ENCODE results near the gene TOB2. TPM values are rescaled to one million over a fixed set of nuclear protein-coding genes. Genes with fewer than 3 reads are reported as not detected.
A peak's percentile ranks its signal among the peaks of the same experiment; 100 is the strongest.
"Not testable (repeated sequence)": the region's sequence is repeated elsewhere in the genome, so short reads cannot be mapped to it uniquely, and the experiment has no call there.

TOB2 gene
- total RNA-seq, 1 experiment from 2014 or later: 36.0 TPM

- peaks cover 28% of the 10 kb centered on the region for H3K36me3 ChIP-seq
- H3K9me3 ChIP-seq: no peaks in the 10 kb centered on the region
- DNase-seq: no peak
- no peak overlapping the region for H3K4me3 ChIP-seq
- H3K27me3 ChIP-seq: no peaks in the 10 kb centered on the region
These were observed 28.4 kb upstream of the TOB2 start for GRCh38 chr22:41474872-41475451.

- Histone ChIP-seq H3K27me3 (no peaks in the 10 kb centered on the region), H3K9me3 (no peaks in the 10 kb centered on the region), H3K36me3 (peaks cover 37% of the 10 kb centered on the region), H3K4me3 (no peak overlapping the region)
- DNase-seq: no peak
These were observed 25.0 kb upstream of the TOB2 start for GRCh38 chr22:41471568-41471967.

- peaks cover 44% of the 10 kb centered on the region for H3K36me3 ChIP-seq
- no peaks in the 10 kb centered on the region for H3K27me3 ChIP-seq
- DNase-seq: no peak
- H3K9me3 ChIP-seq: no peaks in the 10 kb centered on the region
- H3K4me3 ChIP-seq: no peak overlapping the region
These were observed 24.3 kb upstream of the TOB2 start for GRCh38 chr22:41470886-41471285.

GRCh38 chr22:41469218-41469851 lies 22.7 kb upstream of the TOB2 start:
- Histone ChIP-seq H3K27me3 (no peaks in the 10 kb centered on the region), H3K4me3 (peak overlapping the region; percentile 87), H3K9me3 (no peaks in the 10 kb centered on the region), H3K36me3 (peaks cover 58% of the 10 kb centered on the region)
- no peak for DNase-seq

- H3K4me3 ChIP-seq: peak within 1 kb of the TSS; percentile 87
- DNase-seq: peak; percentile 95
- peaks cover 65% of the 10 kb centered on the region for H3K36me3 ChIP-seq
- no peaks in the 10 kb centered on the region for H3K27me3 ChIP-seq
- H3K9me3 ChIP-seq: no peaks in the 10 kb centered on the region
These were observed 22.0 kb upstream of the TOB2 start, which contains the start of the genes ACO2 and PHF5A for GRCh38 chr22:41468381-41469217. Gene ACO2, plus strand, starts transcription at chr22:41469117. Its CDS starts 30 bp downstream, at chr22:41469147. Gene PHF5A, minus strand, starts transcription at chr22:41468692. Its CDS starts 39 bp downstream, at chr22:41468653.

- H3K36me3 ChIP-seq: peaks cover 78% of the 10 kb centered on the region
- no peak for DNase-seq
- H3K27me3 ChIP-seq: no peaks in the 10 kb centered on the region
- no peak overlapping the region for H3K4me3 ChIP-seq
- H3K9me3 ChIP-seq: no peaks in the 10 kb centered on the region
These were observed 15.3 kb upstream of the TOB2 start for GRCh38 chr22:41461901-41462300.

- not testable (repeated sequence) for H3K27me3 ChIP-seq, H3K4me3 ChIP-seq, H3K9me3 ChIP-seq, DNase-seq
- peaks cover 61% of the 10 kb centered on the region for H3K36me3 ChIP-seq
These were observed 13.5 kb upstream of the TOB2 start for GRCh38 chr22:41460071-41460470.

- peaks cover 54% of the 10 kb centered on the region for H3K36me3 ChIP-seq
- H3K4me3 ChIP-seq: no peak overlapping the region
- DNase-seq: no peak
- no peaks in the 10 kb centered on the region for H3K27me3 ChIP-seq
- H3K9me3 ChIP-seq: no peaks in the 10 kb centered on the region
These were observed 12.8 kb upstream of the TOB2 start for GRCh38 chr22:41459431-41459830.

- peaks cover 45% of the 10 kb centered on the region for H3K36me3 ChIP-seq
These were observed 11.6 kb upstream of the TOB2 start for GRCh38 chr22:41458161-41458728.

GRCh38 chr22:41448189-41448808 lies 1.7 kb upstream of the TOB2 start:
- Histone ChIP-seq H3K27me3 (no peaks in the 10 kb centered on the region), H3K36me3 (peaks cover 18% of the 10 kb centered on the region), H3K9me3 (no peaks in the 10 kb centered on the region), H3K4me3 (peak overlapping the region; percentile 94)
- peak; percentile 97 for DNase-seq

More at GRCh38 chr22:41458161-41458728, 11.6 kb upstream of the TOB2 start:
- Histone ChIP-seq H3K27me3 (no peaks in the 10 kb centered on the region), H3K4me3 (no peak overlapping the region), H3K9me3 (no peaks in the 10 kb centered on the region)
- DNase-seq: no peak

- DNase-seq: peak; percentile 74
These were observed 1.0 kb upstream of the TOB2 start for GRCh38 chr22:41447435-41448188.

GRCh38 chr22:41446057-41446501 lies 522 bp downstream of the TOB2 start:
- Histone ChIP-seq H3K9me3 (no peaks in the 10 kb centered on the region), H3K27me3 (no peaks in the 10 kb centered on the region), H3K36me3 (peaks cover 35% of the 10 kb centered on the region), H3K4me3 (peak overlapping the region; percentile 94)
- DNase-seq: no peak

More at GRCh38 chr22:41447435-41448188, 1.0 kb upstream of the TOB2 start:
- Histone ChIP-seq H3K36me3 (peaks cover 24% of the 10 kb centered on the region), H3K4me3 (peak overlapping the region; percentile 94), H3K9me3 (no peaks in the 10 kb centered on the region), H3K27me3 (no peaks in the 10 kb centered on the region)

GRCh38 chr22:41445129-41446056 lies 1.2 kb downstream of the TOB2 start:
- Histone ChIP-seq H3K27me3 (no peaks in the 10 kb centered on the region), H3K36me3 (peaks cover 42% of the 10 kb centered on the region), H3K4me3 (peak overlapping the region; percentile 94), H3K9me3 (no peaks in the 10 kb centered on the region)
- peak; percentile 35 for DNase-seq

- DNase-seq: peak; percentile 92
- Histone ChIP-seq H3K36me3 (peaks cover 44% of the 10 kb centered on the region), H3K9me3 (no peaks in the 10 kb centered on the region), H3K4me3 (peak overlapping the region; percentile 94), H3K27me3 (no peaks in the 10 kb centered on the region)
These were observed 2.1 kb downstream of the TOB2 start for GRCh38 chr22:41444360-41445128.

Data from MG63 (cell line).